HUES6 (cell line): ENCODE results near the gene SLCO2B1.

Experiments
- H3K27ac ChIP-seq: 2 replicates; pipeline ENCODE4 v1.7.0; 2013; ENCODE audit warnings: low read depth, mild to moderate bottlenecking, low read length, inconsistent platforms
- H3K27me3 ChIP-seq: 2 replicates; pipeline ENCODE4 v1.6.1; 2013; ENCODE audit warnings: low read length; ENCODE audit not compliant: control insufficient read depth, insufficient read depth
- H3K36me3 ChIP-seq: 2 replicates; pipeline ENCODE4 v1.6.1; 2013; ENCODE audit warnings: low read length; ENCODE audit not compliant: control insufficient read depth, insufficient read depth
- H3K4me1 ChIP-seq: 2 replicates; pipeline ENCODE4 v1.6.1; 2013; ENCODE audit warnings: low read length; ENCODE audit not compliant: control insufficient read depth, insufficient read depth
- H3K4me3 ChIP-seq: 2 replicates; pipeline ENCODE4 v1.5.1; 2013; ENCODE audit warnings: low read depth, low read length
- H3K9ac ChIP-seq: one replicate; pipeline ENCODE4 v1.6.1; 2013; ENCODE audit warnings: mild to moderate bottlenecking, low read length
- H3K9me3 ChIP-seq: 2 replicates; pipeline ENCODE4 v1.6.1; 2013; ENCODE audit warnings: low read depth, low read length; ENCODE audit not compliant: control insufficient read depth, insufficient read depth

Gene SLCO2B1

GRCh38 chr11:75225794-75226193 lies 74.9 kb downstream of the SLCO2B1 start:
- Histone ChIP-seq H3K36me3 (no peaks in the 10 kb centered on the region), H3K27me3 (peaks cover 15% of the 10 kb centered on the region; the same call in 1 of the 2 replicates), H3K4me1 (peaks cover 3% of the 10 kb centered on the region; the same call in 1 of the 2 replicates), H3K9me3 (no peaks in the 10 kb centered on the region), H3K27ac (no peak overlapping the region), H3K4me3 (no peak overlapping the region), H3K9ac (no peak overlapping the region)

- Histone ChIP-seq H3K9ac (no peak overlapping the region), H3K9me3 (no peaks in the 10 kb centered on the region), H3K4me1 (no peaks in the 10 kb centered on the region), H3K36me3 (no peaks in the 10 kb centered on the region), H3K27me3 (peaks cover 20% of the 10 kb centered on the region; the same call in 1 of the 2 replicates), H3K27ac (no peak overlapping the region), H3K4me3 (no peak overlapping the region)
Observed at GRCh38 chr11:75229466-75229865, 78.6 kb downstream of the SLCO2B1 start.

GRCh38 chr11:75230621-75231020 lies 79.7 kb downstream of the SLCO2B1 start:
- Histone ChIP-seq H3K27me3 (peaks cover 22% of the 10 kb centered on the region; the same call in 1 of the 2 replicates), H3K9ac (no peak overlapping the region)

GRCh38 chr11:75233754-75234172 lies 82.9 kb downstream of the SLCO2B1 start:
- no peaks in the 10 kb centered on the region for H3K4me1 ChIP-seq
- H3K4me3 ChIP-seq: no peak overlapping the region
- H3K9ac ChIP-seq: no peak overlapping the region
- H3K36me3 ChIP-seq: no peaks in the 10 kb centered on the region
- H3K27ac ChIP-seq: no peak overlapping the region
- no peaks in the 10 kb centered on the region for H3K9me3 ChIP-seq
- peaks cover 43% of the 10 kb centered on the region for H3K27me3 ChIP-seq

More at GRCh38 chr11:75230621-75231020, 79.7 kb downstream of the SLCO2B1 start:
- Histone ChIP-seq H3K4me1 (no peaks in the 10 kb centered on the region), H3K9me3 (no peaks in the 10 kb centered on the region), H3K27ac (no peak overlapping the region), H3K4me3 (no peak overlapping the region), H3K36me3 (no peaks in the 10 kb centered on the region)

- Histone ChIP-seq H3K27ac (no peak overlapping the region), H3K9me3 (no peaks in the 10 kb centered on the region), H3K4me3 (no peak overlapping the region), H3K9ac (no peak overlapping the region), H3K4me1 (peaks cover 12% of the 10 kb centered on the region), H3K36me3 (no peaks in the 10 kb centered on the region; the same call in 1 of the 2 replicates), H3K27me3 (peaks cover 50% of the 10 kb centered on the region)
Observed at GRCh38 chr11:75236062-75236461, 85.2 kb downstream of the SLCO2B1 start.

- Histone ChIP-seq H3K9me3 (no peaks in the 10 kb centered on the region), H3K36me3 (no peaks in the 10 kb centered on the region; the same call in 1 of the 2 replicates), H3K4me3 (no peak overlapping the region), H3K27me3 (peaks cover 59% of the 10 kb centered on the region), H3K4me1 (peaks cover 12% of the 10 kb centered on the region), H3K9ac (no peak overlapping the region), H3K27ac (no peak overlapping the region)
Observed at GRCh38 chr11:75237050-75237449, 86.1 kb downstream of the SLCO2B1 start.

GRCh38 chr11:75238595-75239440 lies 87.9 kb downstream of the SLCO2B1 start:
- no peaks in the 10 kb centered on the region for H3K9me3 ChIP-seq
- no peaks in the 10 kb centered on the region; the same call in 1 of the 2 replicates for H3K36me3 ChIP-seq
- H3K27ac ChIP-seq: no peak overlapping the region
- H3K4me3 ChIP-seq: no peak overlapping the region
- H3K9ac ChIP-seq: no peak overlapping the region
- peaks cover 12% of the 10 kb centered on the region for H3K4me1 ChIP-seq
- H3K27me3 ChIP-seq: peaks cover 73% of the 10 kb centered on the region

- Histone ChIP-seq H3K9me3 (no peaks in the 10 kb centered on the region), H3K27me3 (peaks cover 79% of the 10 kb centered on the region)
Observed at GRCh38 chr11:75239531-75240290, 88.8 kb downstream of the SLCO2B1 start.

GRCh38 chr11:75240311-75241035 lies 89.6 kb downstream of the SLCO2B1 start, which contains the start of gene TPBGL:
TPBGL (plus strand) TSS chr11:75240774; CDS start chr11:75241050, 276 bp downstream.
- peak within 1 kb of the TSS; percentile 70 for H3K4me3 ChIP-seq
- peaks cover 86% of the 10 kb centered on the region for H3K27me3 ChIP-seq
- H3K4me1 ChIP-seq: peaks cover 12% of the 10 kb centered on the region
- no peak within 1 kb of the TSS for H3K27ac ChIP-seq
- no peaks in the 10 kb centered on the region; the same call in 1 of the 2 replicates for H3K36me3 ChIP-seq
- H3K9me3 ChIP-seq: no peaks in the 10 kb centered on the region
- H3K9ac ChIP-seq: peak within 1 kb of the TSS; percentile 69

More at GRCh38 chr11:75239531-75240290, 88.8 kb downstream of the SLCO2B1 start:
- no peaks in the 10 kb centered on the region; the same call in 1 of the 2 replicates for H3K36me3 ChIP-seq
- H3K4me1 ChIP-seq: peaks cover 12% of the 10 kb centered on the region
- no peak overlapping the region for H3K9ac ChIP-seq
- no peak overlapping the region for H3K27ac ChIP-seq
- peak overlapping the region; percentile 70 for H3K4me3 ChIP-seq

GRCh38 chr11:75241036-75241905 lies 90.4 kb downstream of the SLCO2B1 start:
- H3K27me3 ChIP-seq: peaks cover 94% of the 10 kb centered on the region
- H3K4me3 ChIP-seq: peak overlapping the region; percentile 70
- peaks cover 12% of the 10 kb centered on the region for H3K4me1 ChIP-seq
- no peaks in the 10 kb centered on the region; the same call in 1 of the 2 replicates for H3K36me3 ChIP-seq
- H3K9ac ChIP-seq: peak overlapping the region; percentile 69
- no peak overlapping the region for H3K27ac ChIP-seq
- H3K9me3 ChIP-seq: no peaks in the 10 kb centered on the region
